LHCN-M2 (cell line): Measurements from ENCODE around the gene SRPX. TPM values are rescaled to one million over a fixed set of nuclear protein-coding genes. Genes with fewer than 3 reads are reported as not detected.

Experiments
- DNase-seq: peaks from one replicate; pipeline ENCODE4 v3.0.0-alpha.2; 2012; ENCODE audit warnings: low read depth
- total RNA-seq: library from RNA; depleted of rRNA; stranded (reverse); fragments of >200 nt; gene quantifications from 2 replicates; pipeline ENCODE4 v1.2.3, GENCODE V29; 2014

SRPX gene
- total RNA-seq, 1 experiment from 2014 or later = 182 TPM

GRCh38 chrX:38211891-38212635, 8.6 kb downstream of the SRPX start:
- DNase-seq = no peak

GRCh38 chrX:38206542-38206941, 14.1 kb downstream of the SRPX start:
- DNase-seq = peak; percentile 64

DNA sequence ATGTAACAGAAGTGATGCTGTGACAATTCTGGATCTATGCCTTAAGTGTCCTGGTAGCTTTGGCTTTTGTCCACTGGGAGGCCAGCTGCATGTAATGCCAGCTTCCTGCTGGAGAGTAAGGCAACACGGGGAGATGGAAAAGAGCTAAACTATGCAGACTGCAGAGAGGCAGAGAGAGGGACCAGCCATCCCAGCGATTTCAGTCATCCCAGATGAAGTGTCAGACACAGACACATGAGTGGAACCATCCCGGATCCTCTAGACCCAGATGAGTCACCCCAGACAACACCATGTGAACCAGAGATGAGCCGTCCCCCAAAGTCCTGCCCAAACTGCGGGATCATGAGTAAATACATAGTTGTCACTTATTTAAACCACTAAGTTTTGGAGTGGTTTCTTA, 14.6 kb downstream of the SRPX start:
- peak; percentile 74 for DNase-seq

DNA sequence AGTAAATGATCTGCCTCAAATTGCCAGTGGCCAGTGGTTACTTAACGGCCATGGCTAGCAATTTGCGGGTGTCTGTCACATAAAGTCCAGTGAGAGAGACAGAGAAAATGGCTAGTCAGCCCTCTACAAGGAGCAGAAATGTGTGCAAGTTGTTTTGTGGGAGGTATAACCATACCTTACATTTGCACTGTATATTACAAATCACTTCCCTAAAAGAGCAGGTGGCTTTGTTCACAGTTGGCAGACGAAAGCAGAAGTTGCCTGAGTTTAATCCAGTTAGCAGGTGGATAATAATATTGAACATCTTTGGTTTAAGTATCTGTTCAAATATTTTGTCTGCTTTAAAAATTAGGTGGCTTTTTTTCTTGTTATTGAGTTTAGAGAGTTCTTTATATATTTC, 15.6 kb downstream of the SRPX start:
- no peak for DNase-seq

GRCh38 chrX:38192007-38192810, 28.5 kb downstream of the SRPX start:
- DNase-seq = peak; percentile 16

GRCh38 chrX:38189431-38190250, 31.0 kb downstream of the SRPX start:
- DNase-seq = no peak

- DNase-seq = no peak
Observed at GRCh38 chrX:38183596-38183995, 37.1 kb downstream of the SRPX start.

GRCh38 chrX:38181357-38181756, 39.3 kb downstream of the SRPX start:
- DNase-seq = no peak

DNA sequence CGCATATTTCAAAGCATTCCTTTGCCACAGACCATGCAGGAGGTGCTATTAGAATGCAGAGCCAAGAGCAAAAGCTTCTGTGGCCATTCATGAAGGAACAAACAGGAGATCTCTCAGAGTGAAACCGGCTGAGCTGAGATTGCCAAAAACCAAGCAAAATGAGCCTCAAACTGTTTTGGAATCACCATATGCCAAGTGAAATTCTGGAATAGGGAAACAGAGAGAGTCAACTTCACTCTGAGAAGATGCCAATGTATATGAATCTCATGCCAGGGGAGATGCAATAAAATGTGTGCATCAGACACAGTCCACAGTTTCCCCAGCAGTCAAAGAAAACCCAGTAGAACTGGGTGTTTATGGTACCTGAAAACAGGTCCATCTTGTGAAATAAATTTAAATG, 42.3 kb downstream of the SRPX start:
- DNase-seq = no peak

- DNase-seq = no peak
Observed at GRCh38 chrX:38175139-38175538, 45.5 kb downstream of the SRPX start.

DNA sequence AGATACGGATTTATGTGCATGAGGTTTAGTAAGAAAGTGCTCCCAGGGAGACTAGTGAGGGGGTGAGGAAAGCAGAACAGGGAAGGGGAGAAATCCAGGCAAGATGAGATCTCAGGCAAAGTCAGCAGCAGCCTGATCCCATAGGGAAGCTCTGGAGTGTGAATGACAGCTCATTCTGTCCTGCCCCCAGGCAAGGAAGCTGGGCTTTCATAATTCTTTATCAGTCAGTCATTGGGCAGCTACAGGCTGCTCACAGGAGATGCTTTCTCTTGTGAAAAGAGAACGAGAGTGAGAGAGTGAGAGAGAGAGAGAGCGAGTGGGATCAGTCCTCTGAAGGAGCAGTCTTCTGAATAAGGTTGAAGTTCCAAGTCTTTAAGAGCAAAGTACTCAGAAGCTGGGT, 48.1 kb downstream of the SRPX start:
- no peak for DNase-seq

DNA sequence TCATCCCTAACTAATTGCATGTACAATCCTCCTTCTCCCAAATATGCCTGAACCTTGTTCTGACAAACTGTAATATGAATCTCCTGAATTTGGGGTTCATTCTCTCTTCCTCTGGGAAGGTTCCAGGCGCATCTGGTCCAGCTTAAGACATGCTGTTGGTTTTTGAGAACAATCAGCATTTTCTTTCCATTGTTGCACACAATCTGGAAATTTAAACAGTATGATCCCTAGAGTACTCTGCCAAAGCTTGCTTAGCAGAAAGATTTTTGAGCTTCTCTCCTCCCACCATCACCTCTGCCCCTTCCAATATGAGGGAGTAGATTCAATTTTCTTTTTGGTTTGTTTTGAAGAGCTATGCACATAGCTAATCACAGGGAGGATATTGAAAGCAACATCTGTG, 50.1 kb downstream of the SRPX start:
- no peak for DNase-seq

DNA sequence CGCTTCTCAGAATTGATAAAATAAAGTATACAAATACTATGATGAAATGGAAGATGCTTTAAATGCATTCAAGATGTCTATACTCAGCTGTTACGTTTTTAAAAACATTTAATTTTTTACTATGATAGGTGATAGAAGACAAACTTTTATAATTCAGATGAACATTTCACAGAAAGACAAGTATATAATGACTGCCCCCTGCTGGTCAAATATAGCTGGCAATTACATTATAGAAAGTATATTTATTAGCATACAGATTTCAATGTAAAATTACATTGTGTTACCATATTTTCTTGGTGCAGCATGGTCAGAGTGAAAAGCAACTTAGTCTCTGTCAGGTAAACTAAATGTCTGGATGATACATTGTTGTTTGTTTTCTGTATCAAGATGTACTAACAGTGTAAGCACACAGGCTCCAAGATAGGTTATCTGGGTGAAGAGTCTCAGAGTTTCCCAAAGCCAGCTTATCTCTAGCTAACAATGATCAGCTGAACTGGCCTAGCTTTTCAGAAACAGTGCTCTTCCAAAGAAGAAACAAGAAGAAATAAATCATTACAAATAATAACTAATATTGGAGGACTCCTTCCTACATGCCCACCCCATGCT, 54.1 kb downstream of the SRPX start:
- DNase-seq = peak; percentile 19

DNA sequence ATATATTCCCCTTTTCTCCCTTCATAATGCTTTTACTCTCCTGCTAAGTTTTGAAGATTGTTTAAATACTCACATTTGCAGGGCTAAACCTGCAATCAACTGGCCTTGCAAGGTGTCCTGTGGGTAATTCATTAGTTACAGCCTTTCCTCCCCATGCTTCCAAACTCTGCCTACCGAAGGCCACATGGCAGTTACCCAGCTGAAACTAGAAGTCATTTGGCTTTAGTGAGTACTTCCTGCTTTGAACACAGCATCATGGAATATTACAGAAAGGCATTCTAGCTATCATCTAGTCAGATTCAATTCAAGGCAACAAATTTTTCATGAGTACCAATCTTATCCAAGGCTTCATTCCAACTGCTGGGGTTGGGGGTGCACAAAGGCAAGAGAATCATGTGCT, 55.6 kb downstream of the SRPX start:
- DNase-seq = no peak

GRCh38 chrX:38163193-38163592, 57.5 kb downstream of the SRPX start:
- DNase-seq = no peak

DNA sequence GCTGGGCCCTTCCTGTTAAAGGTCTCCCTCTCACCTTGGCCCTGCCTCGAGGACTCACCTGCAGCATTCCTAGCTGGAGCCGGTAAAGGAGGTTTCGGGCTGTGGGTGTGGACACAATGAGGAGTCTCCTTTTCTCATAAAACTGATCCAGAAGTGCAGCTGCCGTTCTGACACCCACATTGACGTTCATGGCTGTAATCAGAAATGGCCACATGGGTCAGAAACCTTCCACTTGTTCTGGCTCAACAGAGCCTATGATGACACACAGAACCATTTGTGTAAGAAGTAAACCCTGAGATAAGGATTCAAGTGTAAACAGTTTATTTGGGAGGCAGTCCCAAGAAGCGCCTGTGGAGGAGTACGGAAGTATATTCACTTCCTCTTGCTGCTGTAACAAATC, 63.8 kb downstream of the SRPX start:
- no peak for DNase-seq

DNA sequence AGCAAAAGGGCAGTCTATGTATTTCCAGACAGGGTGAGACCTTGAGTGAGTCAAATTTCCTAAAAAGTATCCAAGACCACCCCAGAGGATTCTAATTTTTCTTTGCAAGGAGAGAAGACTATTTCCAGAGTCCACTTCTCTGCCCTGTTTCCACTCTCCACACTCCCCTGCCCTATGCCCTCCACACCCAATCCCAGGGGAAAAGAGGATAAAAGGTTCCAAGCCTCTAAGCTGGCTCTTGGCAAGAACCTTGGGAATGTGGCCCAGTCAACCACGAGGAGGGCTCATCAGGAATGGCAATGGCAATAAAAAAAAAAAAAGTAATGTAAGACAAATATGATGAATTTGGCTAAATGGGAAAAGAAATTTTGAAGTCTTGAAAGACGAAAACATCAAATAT, 65.9 kb downstream of the SRPX start:
- peak; percentile 40 for DNase-seq

DNA sequence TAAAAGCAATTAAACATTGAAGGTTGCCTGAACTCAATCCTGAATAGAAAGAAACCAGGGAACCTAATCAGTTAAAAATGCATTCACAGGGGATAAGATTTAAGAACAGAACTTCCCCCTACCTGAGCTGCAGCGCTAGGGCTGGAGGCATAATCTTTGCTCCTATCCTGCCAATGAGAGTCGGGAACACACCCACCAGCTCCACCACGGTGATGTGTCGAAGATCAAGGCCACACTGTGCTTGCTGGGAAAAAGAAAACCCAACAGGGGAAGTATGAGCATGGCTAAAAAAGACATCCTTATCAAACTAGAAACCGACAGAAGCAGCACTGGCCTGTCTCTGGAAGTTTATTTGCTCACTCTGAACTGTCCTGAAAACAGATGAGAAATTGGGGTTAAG, 66.3 kb downstream of the SRPX start:
- no peak for DNase-seq

- DNase-seq = peak; percentile 69
Observed at GRCh38 chrX:38151441-38151840, 69.2 kb downstream of the SRPX start.

- DNase-seq = no peak
Observed at GRCh38 chrX:38150993-38151392, 69.7 kb downstream of the SRPX start.

DNA sequence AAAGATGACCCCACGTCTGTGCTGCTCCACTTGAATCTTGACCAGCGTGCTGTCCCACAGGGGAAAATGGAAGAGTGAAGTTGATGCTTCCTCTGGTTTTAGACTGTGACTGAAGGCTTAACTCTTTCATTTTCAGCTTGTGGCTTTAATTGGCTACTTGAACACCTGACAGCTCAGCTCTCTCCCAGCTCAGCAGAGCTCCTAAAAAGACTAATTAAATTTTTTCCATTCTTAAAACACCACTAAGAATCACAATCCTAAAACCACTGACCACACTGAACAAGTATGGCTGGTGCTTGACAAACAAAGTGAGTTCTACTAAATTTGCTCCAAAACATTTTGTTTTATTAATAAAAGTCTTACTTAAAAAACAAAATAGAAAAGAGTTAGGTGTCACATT, 71.7 kb downstream of the SRPX start:
- no peak for DNase-seq

DNA sequence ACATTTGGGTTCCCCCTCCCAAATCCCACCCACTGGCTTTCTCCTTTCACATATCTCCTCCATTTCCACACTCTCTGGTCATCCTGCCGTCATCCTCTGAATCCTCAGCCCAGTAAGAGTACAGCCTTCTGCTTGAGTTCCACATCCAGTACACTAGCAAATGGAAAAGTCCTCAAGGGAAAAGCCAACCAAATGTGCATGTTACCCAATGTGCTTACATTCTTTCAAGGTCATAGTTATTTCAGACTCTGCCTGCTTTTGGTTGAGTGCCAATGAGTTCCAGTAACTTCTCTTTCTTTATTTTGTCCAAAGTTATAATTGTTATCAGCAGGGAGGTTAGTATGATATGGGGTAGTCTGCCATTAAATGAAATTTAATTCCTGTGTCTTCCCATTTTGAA, 78.1 kb downstream of the SRPX start:
- peak; percentile 59 for DNase-seq
